Measurements from ENCODE around the gene SFRP2.

SFRP2 gene

GRCh38 chr4:153788413-153789276, at the start of gene SFRP2:
SFRP2 (minus strand) TSS chr4:153789083; CDS start chr4:153788835, 248 bp downstream.
- no peak within 1 kb of the TSS for H3K27ac Mint-ChIP-seq
- H3K36me3 Mint-ChIP-seq (ENCODE audit: low read depth), result no peaks in the 10 kb centered on the region
- H3K4me3 Mint-ChIP-seq, result peak within 1 kb of the TSS; percentile 55
- H3K27me3 Mint-ChIP-seq, result peaks cover 85% of the 10 kb centered on the region
- H3K9me3 Mint-ChIP-seq, result no peaks in the 10 kb centered on the region
- peak; percentile 40 for DNase-seq
- peaks cover 42% of the 10 kb centered on the region for H3K4me1 Mint-ChIP-seq (ENCODE audit: low read depth)

GRCh38 chr4:153838564-153838963, 49.7 kb upstream of the SFRP2 start:
- Mint-ChIP-seq H3K9me3 (no peaks in the 10 kb centered on the region), H3K36me3 (ENCODE audit: low read depth) (no peaks in the 10 kb centered on the region), H3K27ac (no peak overlapping the region), H3K4me1 (ENCODE audit: low read depth) (no peaks in the 10 kb centered on the region), H3K4me3 (no peak overlapping the region), H3K27me3 (peaks cover under 1% of the 10 kb centered on the region)
- DNase-seq, result no peak

- peaks cover 15% of the 10 kb centered on the region for H3K27me3 Mint-ChIP-seq
- no peaks in the 10 kb centered on the region for H3K9me3 Mint-ChIP-seq
- H3K36me3 Mint-ChIP-seq (ENCODE audit: low read depth), result no peaks in the 10 kb centered on the region
- no peak for DNase-seq
- no peak overlapping the region for H3K27ac Mint-ChIP-seq
- H3K4me1 Mint-ChIP-seq (ENCODE audit: low read depth), result no peaks in the 10 kb centered on the region
- H3K4me3 Mint-ChIP-seq, result no peak overlapping the region
These were observed 46.0 kb upstream of the SFRP2 start for GRCh38 chr4:153834901-153835300.

- H3K36me3 Mint-ChIP-seq (ENCODE audit: low read depth), result no peaks in the 10 kb centered on the region
- no peak overlapping the region for H3K4me3 Mint-ChIP-seq
- no peaks in the 10 kb centered on the region for H3K4me1 Mint-ChIP-seq (ENCODE audit: low read depth)
- H3K27me3 Mint-ChIP-seq, result peaks cover 25% of the 10 kb centered on the region
- no peak overlapping the region for H3K27ac Mint-ChIP-seq
- no peak for DNase-seq
- H3K9me3 Mint-ChIP-seq, result no peaks in the 10 kb centered on the region
These were observed 43.9 kb upstream of the SFRP2 start for GRCh38 chr4:153832720-153833287.

GRCh38 chr4:153832054-153832453, 43.2 kb upstream of the SFRP2 start:
- H3K9me3 Mint-ChIP-seq, result no peaks in the 10 kb centered on the region
- no peaks in the 10 kb centered on the region for H3K36me3 Mint-ChIP-seq (ENCODE audit: low read depth)
- H3K4me3 Mint-ChIP-seq, result no peak overlapping the region
- DNase-seq, result no peak
- H3K4me1 Mint-ChIP-seq (ENCODE audit: low read depth), result no peaks in the 10 kb centered on the region
- H3K27ac Mint-ChIP-seq, result no peak overlapping the region
- H3K27me3 Mint-ChIP-seq, result peaks cover 26% of the 10 kb centered on the region

- Mint-ChIP-seq H3K36me3 (ENCODE audit: low read depth) (no peaks in the 10 kb centered on the region), H3K9me3 (no peaks in the 10 kb centered on the region), H3K4me1 (ENCODE audit: low read depth) (no peaks in the 10 kb centered on the region), H3K27me3 (peaks cover 31% of the 10 kb centered on the region), H3K4me3 (no peak overlapping the region), H3K27ac (no peak overlapping the region)
- no peak for DNase-seq
These were observed 42.4 kb upstream of the SFRP2 start for GRCh38 chr4:153831245-153831644.

GRCh38 chr4:153825691-153826090, 36.8 kb upstream of the SFRP2 start:
- H3K4me1 Mint-ChIP-seq (ENCODE audit: low read depth), result no peaks in the 10 kb centered on the region
- no peak overlapping the region for H3K4me3 Mint-ChIP-seq
- H3K36me3 Mint-ChIP-seq (ENCODE audit: low read depth), result no peaks in the 10 kb centered on the region
- no peak overlapping the region for H3K27ac Mint-ChIP-seq
- H3K27me3 Mint-ChIP-seq, result peaks cover 25% of the 10 kb centered on the region
- no peaks in the 10 kb centered on the region for H3K9me3 Mint-ChIP-seq
- no peak for DNase-seq

GRCh38 chr4:153825126-153825525, 36.2 kb upstream of the SFRP2 start:
- Mint-ChIP-seq H3K9me3 (no peaks in the 10 kb centered on the region), H3K27ac (no peak overlapping the region), H3K4me3 (no peak overlapping the region), H3K36me3 (ENCODE audit: low read depth) (no peaks in the 10 kb centered on the region), H3K27me3 (peaks cover 20% of the 10 kb centered on the region), H3K4me1 (ENCODE audit: low read depth) (no peaks in the 10 kb centered on the region)
- DNase-seq, result no peak

GRCh38 chr4:153824501-153824900, 35.6 kb upstream of the SFRP2 start:
- H3K4me3 Mint-ChIP-seq, result no peak overlapping the region
- H3K27ac Mint-ChIP-seq, result no peak overlapping the region
- DNase-seq, result no peak
- H3K9me3 Mint-ChIP-seq, result no peaks in the 10 kb centered on the region
- peaks cover 19% of the 10 kb centered on the region for H3K27me3 Mint-ChIP-seq
- no peaks in the 10 kb centered on the region for H3K4me1 Mint-ChIP-seq (ENCODE audit: low read depth)
- no peaks in the 10 kb centered on the region for H3K36me3 Mint-ChIP-seq (ENCODE audit: low read depth)

- Mint-ChIP-seq H3K9me3 (no peaks in the 10 kb centered on the region), H3K36me3 (ENCODE audit: low read depth) (no peaks in the 10 kb centered on the region), H3K27me3 (peaks cover 11% of the 10 kb centered on the region), H3K4me1 (ENCODE audit: low read depth) (no peaks in the 10 kb centered on the region), H3K27ac (no peak overlapping the region), H3K4me3 (no peak overlapping the region)
- no peak for DNase-seq
These were observed 34.6 kb upstream of the SFRP2 start for GRCh38 chr4:153823483-153823882.

- no peak overlapping the region for H3K4me3 Mint-ChIP-seq
- peaks cover 11% of the 10 kb centered on the region for H3K27me3 Mint-ChIP-seq
- H3K9me3 Mint-ChIP-seq, result no peaks in the 10 kb centered on the region
- H3K4me1 Mint-ChIP-seq (ENCODE audit: low read depth), result no peaks in the 10 kb centered on the region
- H3K27ac Mint-ChIP-seq, result no peak overlapping the region
- no peak for DNase-seq
- no peaks in the 10 kb centered on the region for H3K36me3 Mint-ChIP-seq (ENCODE audit: low read depth)
These were observed 33.4 kb upstream of the SFRP2 start for GRCh38 chr4:153822316-153822715.

GRCh38 chr4:153817466-153817865, 28.6 kb upstream of the SFRP2 start:
- Mint-ChIP-seq H3K27ac (no peak overlapping the region), H3K9me3 (no peaks in the 10 kb centered on the region), H3K4me1 (ENCODE audit: low read depth) (no peaks in the 10 kb centered on the region), H3K36me3 (ENCODE audit: low read depth) (no peaks in the 10 kb centered on the region), H3K4me3 (no peak overlapping the region), H3K27me3 (peaks cover 14% of the 10 kb centered on the region)
- no peak for DNase-seq

- Mint-ChIP-seq H3K9me3 (no peaks in the 10 kb centered on the region), H3K4me3 (no peak overlapping the region), H3K4me1 (ENCODE audit: low read depth) (peaks cover 1% of the 10 kb centered on the region), H3K27ac (no peak overlapping the region), H3K36me3 (ENCODE audit: low read depth) (no peaks in the 10 kb centered on the region), H3K27me3 (peaks cover 14% of the 10 kb centered on the region)
- DNase-seq, result no peak
These were observed 27.7 kb upstream of the SFRP2 start for GRCh38 chr4:153816542-153816941.

GRCh38 chr4:153814789-153815188, 25.9 kb upstream of the SFRP2 start:
- Mint-ChIP-seq H3K27ac (no peak overlapping the region), H3K4me3 (no peak overlapping the region), H3K36me3 (ENCODE audit: low read depth) (no peaks in the 10 kb centered on the region), H3K27me3 (peaks cover 14% of the 10 kb centered on the region), H3K9me3 (no peaks in the 10 kb centered on the region), H3K4me1 (ENCODE audit: low read depth) (peaks cover 11% of the 10 kb centered on the region)
- no peak for DNase-seq
